WERI-Rb-1 (cell line): ENCODE results near the gene SERPINB2.

ENCODE experiments used
- DNase-seq: peaks from one replicate; pipeline ENCODE4 v3.0.0-alpha.2; 2020
- H3K27ac ChIP-seq: fragments of 250-450 bp; sonication (Bioruptor Pico); 2 replicates; pipeline ENCODE4 v1.5.1; 2020; ENCODE audit warnings: mild to moderate bottlenecking, moderate library complexity
- H3K27me3 ChIP-seq: fragments of 250-450 bp; sonication (Bioruptor Pico); 2 replicates; pipeline ENCODE4 v1.5.1; 2021; ENCODE audit warnings: mild to moderate bottlenecking, low read depth, moderate library complexity; ENCODE audit not compliant: insufficient read depth, severe bottlenecking
- H3K36me3 ChIP-seq: fragments of 250-450 bp; sonication (Bioruptor Pico); 2 replicates; pipeline ENCODE4 v1.5.1; 2020; ENCODE audit warnings: mild to moderate bottlenecking, moderate library complexity
- H3K4me3 ChIP-seq: 2 replicates; pipeline ENCODE4 v1.5.1; 2011; ENCODE audit warnings: low read depth, mild to moderate bottlenecking, control low read depth, low read length
- H3K9me3 ChIP-seq: fragments of 250-450 bp; sonication (Bioruptor Pico); 2 replicates; pipeline ENCODE4 v1.5.1; 2021; ENCODE audit warnings: mild to moderate bottlenecking, moderate library complexity; ENCODE audit not compliant: severe bottlenecking
- CTCF ChIP-seq: IDR thresholded peaks from 2 replicates; pipeline ENCODE4 v1.5.1; 2011; ENCODE audit warnings: low read depth, mild to moderate bottlenecking, control low read depth, inconsistent platforms, low read length

The SERPINB2 gene

GRCh38 chr18:63869851-63870250, 17.7 kb upstream of the SERPINB2 start:
- no peak for TF ChIP-seq CTCF
- H3K4me3 ChIP-seq, result no peak overlapping the region
- no peaks in the 10 kb centered on the region for H3K27me3 ChIP-seq
- no peaks in the 10 kb centered on the region for H3K9me3 ChIP-seq
- no peak overlapping the region for H3K27ac ChIP-seq
- no peak for DNase-seq
- no peaks in the 10 kb centered on the region for H3K36me3 ChIP-seq

- no peak overlapping the region for H3K27ac ChIP-seq
- no peak for DNase-seq
- no peak for TF ChIP-seq CTCF
- no peaks in the 10 kb centered on the region for H3K9me3 ChIP-seq
- H3K27me3 ChIP-seq, result no peaks in the 10 kb centered on the region
- H3K36me3 ChIP-seq, result no peaks in the 10 kb centered on the region
- no peak overlapping the region for H3K4me3 ChIP-seq
Measured at GRCh38 chr18:63871836-63872235, 15.7 kb upstream of the SERPINB2 start.

GRCh38 chr18:63872586-63872985, 14.9 kb upstream of the SERPINB2 start:
- no peak for DNase-seq
- Histone ChIP-seq H3K27me3 (no peaks in the 10 kb centered on the region), H3K4me3 (no peak overlapping the region), H3K36me3 (no peaks in the 10 kb centered on the region), H3K27ac (no peak overlapping the region), H3K9me3 (no peaks in the 10 kb centered on the region)
- no peak for TF ChIP-seq CTCF

GRCh38 chr18:63878343-63878742, 9.2 kb upstream of the SERPINB2 start:
- TF ChIP-seq CTCF, result no peak
- H3K36me3 ChIP-seq, result no peaks in the 10 kb centered on the region
- H3K27me3 ChIP-seq, result no peaks in the 10 kb centered on the region
- DNase-seq, result no peak
- H3K9me3 ChIP-seq, result no peaks in the 10 kb centered on the region
- no peak overlapping the region for H3K27ac ChIP-seq
- no peak overlapping the region for H3K4me3 ChIP-seq

- H3K27ac ChIP-seq, result no peak overlapping the region
- H3K27me3 ChIP-seq, result no peaks in the 10 kb centered on the region
- H3K9me3 ChIP-seq, result no peaks in the 10 kb centered on the region
- no peak for TF ChIP-seq CTCF
- no peak for DNase-seq
- H3K4me3 ChIP-seq, result no peak overlapping the region
- H3K36me3 ChIP-seq, result no peaks in the 10 kb centered on the region
Measured at GRCh38 chr18:63878925-63879324, 8.6 kb upstream of the SERPINB2 start.

GRCh38 chr18:63879709-63880108, 7.8 kb upstream of the SERPINB2 start:
- no peaks in the 10 kb centered on the region for H3K9me3 ChIP-seq
- H3K27ac ChIP-seq, result no peak overlapping the region
- no peak overlapping the region for H3K4me3 ChIP-seq
- no peak for DNase-seq
- no peaks in the 10 kb centered on the region for H3K36me3 ChIP-seq
- no peak for TF ChIP-seq CTCF
- no peaks in the 10 kb centered on the region for H3K27me3 ChIP-seq
